HG02840 (cell line): ENCODE measurements around the gene NDUFAF5.

Experiments
- ATAC-seq: cut with Tn5 transposase; IDR thresholded peaks from one replicate; pipeline ENCODE4 v1.9.1; 2021; ENCODE audit warnings: mild to moderate bottlenecking, moderate library complexity, moderate number of reproducible peaks; ENCODE audit not compliant: unreplicated experiment, low FRiP score

NDUFAF5 gene

DNA sequence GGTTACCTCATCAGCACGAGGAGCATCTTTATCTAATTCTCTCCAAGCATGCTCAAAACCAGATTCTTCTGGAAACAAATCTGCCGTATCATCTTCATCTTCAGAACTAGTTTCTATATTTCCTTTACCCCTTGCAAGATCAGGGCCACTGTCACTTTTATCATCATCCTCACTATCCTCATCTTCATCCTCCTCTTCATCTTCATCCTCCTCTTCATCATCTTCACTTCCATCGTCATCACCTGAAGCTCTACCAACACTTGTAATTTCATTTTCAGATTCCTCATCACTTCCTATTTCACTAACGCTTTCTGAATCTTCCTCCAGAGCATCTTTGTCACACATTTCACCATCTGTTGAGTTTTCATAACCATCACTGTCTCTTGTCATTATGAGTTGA is 9.0 kb upstream of the NDUFAF5 start:
- no peak for ATAC-seq

- no peak for ATAC-seq
These were observed 7.6 kb upstream of the NDUFAF5 start for GRCh38 chr20:13777171-13777601.

- peak; percentile 81 for ATAC-seq
These were observed 6.0 kb upstream of the NDUFAF5 start for GRCh38 chr20:13778827-13779226.

GRCh38 chr20:13783528-13783927 is 1.3 kb upstream of the NDUFAF5 start:
- no peak for ATAC-seq

DNA sequence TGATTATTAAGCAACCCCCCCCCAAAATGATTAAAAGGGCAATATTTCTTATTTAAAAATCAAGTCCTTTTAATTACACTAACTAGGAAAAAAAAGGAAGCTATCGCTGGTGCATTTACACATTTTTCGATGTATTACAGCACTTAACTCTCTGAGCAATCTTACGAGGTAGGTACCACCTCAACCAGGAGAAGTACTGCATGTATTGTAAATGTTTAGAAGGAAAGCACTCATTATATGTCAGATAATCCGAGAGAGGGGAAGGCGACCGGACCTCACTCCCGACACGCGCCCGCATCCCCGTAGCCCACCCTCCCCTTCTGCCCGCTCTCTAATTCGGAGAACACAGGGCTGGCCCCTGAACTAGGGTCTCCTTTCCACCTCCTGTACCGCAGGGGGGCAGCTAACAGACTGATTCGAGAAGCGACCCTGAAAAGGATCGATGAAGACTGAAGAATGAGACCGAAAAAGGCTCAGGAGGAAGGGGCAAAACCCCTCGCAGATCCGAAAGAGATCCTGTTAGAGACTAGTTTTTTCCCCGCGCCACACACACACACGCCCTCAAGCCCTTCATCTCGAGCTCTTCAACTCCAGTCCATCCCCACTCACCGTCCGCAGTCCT is 446 bp upstream of the NDUFAF5 start:
- no peak for ATAC-seq

GRCh38 chr20:13786143-13786828 is 1.5 kb downstream of the NDUFAF5 start:
- no peak for ATAC-seq

GRCh38 chr20:13788167-13788834 is 3.5 kb downstream of the NDUFAF5 start:
- ATAC-seq: no peak

DNA sequence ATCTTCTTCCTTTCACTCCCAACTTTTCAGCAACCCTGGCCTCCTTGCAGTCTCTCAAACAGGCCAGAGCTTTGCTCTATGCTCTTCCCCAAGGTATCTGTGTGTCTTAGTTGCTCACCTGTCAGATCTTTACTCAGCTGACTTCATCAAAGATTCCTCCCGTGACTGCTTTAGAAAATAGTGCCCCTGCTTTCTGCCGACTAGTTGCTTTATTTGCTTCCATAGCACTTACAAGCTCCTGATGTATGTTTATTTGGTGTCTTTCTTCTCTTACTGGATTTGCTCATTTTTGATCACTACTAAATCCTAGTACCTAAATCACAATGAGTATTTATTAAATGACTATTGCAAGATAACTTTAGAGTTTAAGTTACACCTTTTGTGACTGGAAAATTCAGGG is 5.9 kb downstream of the NDUFAF5 start:
- no peak for ATAC-seq

DNA sequence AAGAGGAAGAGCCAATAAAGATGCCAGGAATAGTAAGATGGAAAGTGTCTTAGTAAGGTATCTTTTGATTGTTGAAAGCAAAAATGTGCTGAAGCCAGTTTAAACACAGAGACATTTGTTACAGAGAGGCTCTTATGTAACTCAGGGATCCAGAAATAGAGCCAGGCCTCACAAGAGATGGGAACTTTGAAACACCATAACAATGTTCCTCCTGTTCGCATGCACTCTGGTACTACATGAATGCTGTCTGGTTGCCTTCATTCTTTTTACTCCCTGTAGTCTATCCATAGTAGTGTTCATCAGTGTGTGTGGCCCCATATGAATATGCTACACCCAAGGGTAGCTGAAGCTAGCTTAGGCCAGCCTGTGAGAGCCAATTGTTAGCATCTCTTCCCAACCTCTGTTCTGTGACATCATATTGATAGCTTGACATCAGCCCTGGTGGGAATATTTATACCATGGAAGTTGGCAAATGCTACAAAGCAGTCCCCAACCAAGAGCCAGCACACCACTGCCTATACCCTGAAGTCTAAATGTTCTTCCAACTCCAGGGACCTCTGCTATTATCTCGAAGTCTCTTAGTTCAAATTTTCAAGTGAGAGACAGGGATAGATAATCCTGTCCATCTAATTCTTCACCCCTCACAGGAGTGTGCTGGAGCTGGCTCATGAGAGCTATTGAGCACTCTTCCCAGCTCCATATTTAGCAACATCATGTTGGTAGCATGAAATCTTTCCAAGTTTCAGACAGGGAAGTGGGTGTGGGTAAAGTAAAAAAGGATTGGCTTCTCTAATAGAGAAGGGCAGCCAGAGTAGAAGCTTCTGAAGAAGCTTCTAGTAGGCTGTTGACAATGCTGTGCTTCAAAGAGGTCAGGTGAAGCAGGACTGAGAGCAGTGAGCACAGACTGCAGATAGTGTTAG is 7.0 kb downstream of the NDUFAF5 start:
- ATAC-seq: no peak

- ATAC-seq: no peak
These were observed 8.2 kb downstream of the NDUFAF5 start for GRCh38 chr20:13793001-13793400.

GRCh38 chr20:13794667-13795066 is 9.8 kb downstream of the NDUFAF5 start:
- no peak for ATAC-seq

GRCh38 chr20:13799040-13799439 is 14.2 kb downstream of the NDUFAF5 start:
- ATAC-seq: no peak

DNA sequence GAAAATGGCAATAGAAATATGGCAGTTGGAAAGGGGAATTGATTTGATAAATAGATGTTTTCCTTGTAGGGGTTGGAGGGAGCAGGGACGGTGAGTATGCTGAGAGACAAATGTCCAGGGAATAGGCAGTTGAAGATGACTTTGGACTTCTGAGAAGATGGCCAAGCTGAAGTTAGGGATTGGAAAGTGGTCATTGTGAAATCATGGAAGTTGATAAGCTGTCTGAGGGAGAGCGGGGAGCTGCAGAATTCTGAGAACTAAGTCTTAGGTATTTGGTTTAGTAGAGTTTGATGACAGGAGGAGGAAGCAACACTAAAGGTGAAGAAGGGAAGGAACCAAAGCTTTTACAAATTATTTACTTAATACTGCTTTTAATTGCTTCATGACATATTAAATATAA is 15.1 kb downstream of the NDUFAF5 start:
- ATAC-seq: no peak

GRCh38 chr20:13800728-13801134 is 15.9 kb downstream of the NDUFAF5 start:
- no peak for ATAC-seq

DNA sequence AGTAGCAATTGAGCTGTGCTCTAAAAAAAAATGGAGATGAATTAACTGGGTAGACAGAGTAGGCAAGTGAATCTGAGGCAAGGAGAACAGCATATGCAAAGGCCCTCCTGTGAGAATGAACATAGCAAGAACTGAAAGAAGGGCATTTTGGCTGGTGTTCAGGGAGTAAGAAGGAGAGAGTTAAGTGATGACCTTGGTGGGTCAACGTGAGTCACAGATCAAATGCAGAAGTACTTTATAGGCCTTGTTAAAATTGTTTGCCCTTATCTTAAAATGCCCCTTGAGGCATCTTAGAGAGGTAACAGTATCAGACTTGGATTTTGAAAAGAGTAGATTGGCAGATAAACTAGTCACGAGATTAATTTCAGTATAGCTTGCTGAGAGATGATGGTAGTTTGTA is 24.5 kb downstream of the NDUFAF5 start:
- no peak for ATAC-seq

GRCh38 chr20:13809855-13810254 is 25.0 kb downstream of the NDUFAF5 start:
- no peak for ATAC-seq

DNA sequence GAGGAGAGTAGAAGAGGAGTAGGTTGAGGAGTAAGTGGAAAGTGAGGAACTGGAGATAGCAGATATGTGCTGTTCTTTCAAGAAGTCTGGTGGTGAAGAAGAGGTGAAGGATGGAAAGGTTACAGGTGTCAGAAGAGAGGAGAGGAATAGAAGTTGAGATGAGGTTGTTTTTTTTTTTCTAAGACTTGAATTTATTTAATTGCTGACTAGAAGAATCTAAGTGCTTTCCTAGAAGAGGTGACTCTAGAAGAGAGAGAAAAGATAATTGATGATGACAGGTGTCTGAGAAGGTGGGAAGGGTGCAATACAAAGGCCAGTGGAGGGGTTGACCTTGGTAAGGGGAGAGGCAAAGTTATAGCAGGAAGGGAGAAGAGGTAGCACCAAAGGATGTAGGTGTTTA is 25.6 kb downstream of the NDUFAF5 start:
- no peak for ATAC-seq

DNA sequence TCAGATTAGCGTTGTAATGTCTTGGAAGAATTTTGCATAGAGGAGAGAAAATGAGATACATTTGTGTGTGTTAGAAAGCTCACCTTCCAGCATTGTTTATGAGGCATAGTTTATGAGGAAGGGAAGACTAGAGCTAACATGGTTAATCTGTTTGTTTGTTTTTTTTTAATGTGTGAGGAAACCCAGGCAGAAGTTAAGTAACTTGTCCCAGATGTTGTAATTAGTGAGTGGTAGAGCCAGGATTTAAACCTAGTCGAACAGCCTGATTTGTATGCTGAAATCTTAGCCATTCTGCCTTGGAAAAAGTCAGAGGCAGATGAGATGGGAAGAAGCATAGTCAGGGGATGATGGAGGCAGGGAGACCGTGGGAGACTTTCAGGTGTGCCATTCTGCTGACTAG is 29.1 kb downstream of the NDUFAF5 start:
- no peak for ATAC-seq

- ATAC-seq: no peak
These were observed 29.8 kb downstream of the NDUFAF5 start for GRCh38 chr20:13814672-13815071.

DNA sequence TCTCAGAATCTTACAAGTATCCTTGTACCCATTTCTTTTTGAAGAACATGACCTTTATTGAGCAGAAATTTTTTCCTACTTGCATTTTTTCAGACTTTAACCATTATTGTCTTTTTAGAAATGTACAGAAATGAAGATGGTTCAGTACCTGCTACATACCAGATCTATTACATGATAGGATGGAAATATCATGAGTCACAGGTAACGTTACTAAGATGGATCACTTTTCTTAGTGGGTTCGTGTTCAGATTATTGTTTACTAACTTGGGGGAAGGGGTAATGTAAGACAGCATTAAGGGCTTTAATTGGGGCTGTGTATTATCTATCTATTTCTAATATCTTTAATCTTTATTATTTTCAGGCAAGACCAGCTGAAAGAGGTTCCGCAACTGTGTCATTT is 31.9 kb downstream of the NDUFAF5 start:
- no peak for ATAC-seq

- ATAC-seq: no peak
These were observed 32.5 kb downstream of the NDUFAF5 start for GRCh38 chr20:13817342-13817741.
